ENCODE measurements around the gene ZNF777. TPM values are rescaled to one million over a fixed set of nuclear protein-coding genes. Genes with fewer than 3 reads are reported as not detected.
A peak's percentile ranks its signal among the peaks of the same experiment; 100 is the strongest.

Gene ZNF777
- total and polyA plus RNA-seq, 9 of the 15 experiments (the other 6 are each of a cell fraction or from before 2014, with no cell fraction given): 0.11 to 32.6 (median 9.0) TPM

- TF ChIP-seq, protein P1, sequence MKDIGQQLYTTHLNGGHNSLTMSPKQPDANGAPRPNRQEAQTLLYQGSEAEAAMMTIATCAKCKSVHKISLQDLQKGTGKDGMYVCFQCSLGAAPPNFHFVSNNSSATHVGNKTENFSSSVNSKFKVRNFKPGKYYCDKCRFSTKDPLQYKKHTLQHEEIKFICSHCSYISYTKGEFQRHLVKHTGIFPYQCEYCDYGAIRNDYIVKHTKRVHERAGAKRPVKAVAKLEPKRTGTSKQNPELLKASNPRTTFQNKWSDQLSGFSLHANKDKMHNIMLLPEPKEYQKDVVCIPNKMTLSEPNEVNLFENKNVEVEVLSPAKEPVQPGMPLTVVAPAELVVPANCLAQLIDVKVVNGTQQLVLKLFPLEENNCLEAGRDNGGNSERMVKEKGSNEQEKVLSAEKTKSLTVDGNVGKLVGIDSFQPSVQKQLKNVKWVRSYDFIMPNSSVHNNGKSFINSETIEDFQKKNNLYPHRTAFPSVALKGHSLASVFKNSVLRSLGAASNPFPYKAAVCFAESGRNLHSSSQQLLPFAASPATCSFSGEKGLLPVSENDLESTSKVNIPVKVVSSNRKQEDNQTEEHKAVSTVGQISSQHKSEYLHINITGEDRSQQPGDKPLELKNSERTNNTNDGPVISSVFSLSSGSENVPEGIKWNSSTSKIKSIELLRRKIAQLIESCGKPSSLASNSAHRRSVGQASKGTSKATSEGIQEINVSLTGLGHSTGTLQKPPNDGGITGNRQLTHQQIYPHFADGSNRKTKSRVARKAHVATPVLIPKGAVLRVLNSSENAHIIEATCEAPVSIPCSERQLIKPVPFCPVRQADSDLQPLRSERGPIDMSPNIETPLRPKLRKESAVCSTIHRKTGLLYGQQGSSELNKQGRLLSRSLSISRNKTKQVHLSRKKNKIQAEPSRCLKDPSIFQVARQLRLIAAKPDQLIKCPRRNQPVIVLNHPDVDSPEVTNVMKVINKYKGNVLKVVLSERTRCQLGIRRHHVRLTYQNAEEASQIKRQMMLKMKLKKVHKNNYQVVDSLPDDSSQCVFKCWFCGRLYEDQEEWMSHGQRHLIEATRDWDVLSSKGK (CRISPR knock-in tag; IDR thresholded peaks at IDR 0.05): no peak
- TF ChIP-seq POLR2B (IDR thresholded peaks at IDR 0.05; ENCODE audit: low read depth, partially characterized antibody) (no peak), ZNF592 (IDR thresholded peaks at IDR 0.05) (peak; percentile 52; the same call in 1 of the 2 replicates), NR4A1 (CRISPR knock-in tag; IDR thresholded peaks at IDR 0.05) (no peak), NR4A1 (tag; IDR thresholded peaks at IDR 0.05) (0 out of 2 replicates have a peak, but pooled peaks have one; percentile 17), CREB1 (IDR thresholded peaks at IDR 0.05) (no peak), CREB1 (CRISPR knock-in tag; IDR thresholded peaks at IDR 0.05) (no peak), SP2 (IDR thresholded peaks at IDR 0.05; ENCODE audit: extremely low read depth, low read depth, low read length, poor library complexity, severe bottlenecking) (no peak), NR2C2 (CRISPR knock-in tag; IDR thresholded peaks at IDR 0.05) (no peak), NR2C2 (tag; IDR thresholded peaks at IDR 0.05) (no peak), TRIM28 (IDR thresholded peaks at IDR 0.05) (no peak), PRPF4 (IDR thresholded peaks at IDR 0.05; ENCODE audit: insufficient read depth, low read depth, low read length, poor library complexity, severe bottlenecking) (no peak), SMAD2 (IDR thresholded peaks at IDR 0.05; ENCODE audit: low read depth, low read length) (no peak), TEAD1 (CRISPR knock-in tag; IDR thresholded peaks at IDR 0.05) (no peak), ZNF512 (tag; IDR thresholded peaks at IDR 0.05) (peak; percentile 32; the same call in 1 of the 2 replicates)
- TF ChIP-seq, protein P2, sequence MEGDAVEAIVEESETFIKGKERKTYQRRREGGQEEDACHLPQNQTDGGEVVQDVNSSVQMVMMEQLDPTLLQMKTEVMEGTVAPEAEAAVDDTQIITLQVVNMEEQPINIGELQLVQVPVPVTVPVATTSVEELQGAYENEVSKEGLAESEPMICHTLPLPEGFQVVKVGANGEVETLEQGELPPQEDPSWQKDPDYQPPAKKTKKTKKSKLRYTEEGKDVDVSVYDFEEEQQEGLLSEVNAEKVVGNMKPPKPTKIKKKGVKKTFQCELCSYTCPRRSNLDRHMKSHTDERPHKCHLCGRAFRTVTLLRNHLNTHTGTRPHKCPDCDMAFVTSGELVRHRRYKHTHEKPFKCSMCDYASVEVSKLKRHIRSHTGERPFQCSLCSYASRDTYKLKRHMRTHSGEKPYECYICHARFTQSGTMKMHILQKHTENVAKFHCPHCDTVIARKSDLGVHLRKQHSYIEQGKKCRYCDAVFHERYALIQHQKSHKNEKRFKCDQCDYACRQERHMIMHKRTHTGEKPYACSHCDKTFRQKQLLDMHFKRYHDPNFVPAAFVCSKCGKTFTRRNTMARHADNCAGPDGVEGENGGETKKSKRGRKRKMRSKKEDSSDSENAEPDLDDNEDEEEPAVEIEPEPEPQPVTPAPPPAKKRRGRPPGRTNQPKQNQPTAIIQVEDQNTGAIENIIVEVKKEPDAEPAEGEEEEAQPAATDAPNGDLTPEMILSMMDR (IDR thresholded peaks at IDR 0.05 in 2 of 3, conservative IDR thresholded peaks at IDR 0.05 in 1 of 3; ENCODE audit: insufficient read depth in 2 of 3, low read depth in 1 of 3, low read length in 3 of 3): no peak
These were observed 35.2 kb upstream of the ZNF777 start (continued) for GRCh38 chr7:149495785-149496641.

Measured in K562 (cell line).